Measurements from ENCODE around the gene RAB40B. TPM values are rescaled to one million over a fixed set of nuclear protein-coding genes. Genes with fewer than 3 reads are reported as not detected.

The RAB40B gene
- total and polyA plus RNA-seq, 4 donors, result 4.9 to 12.2 (median 9.1) TPM

GRCh38 chr17:82614095-82614631 lies 84.3 kb downstream of the RAB40B start:
- no peaks in the 10 kb centered on the region for H3K9me3 ChIP-seq (ENCODE audit: control insufficient read depth in 4 of 4, insufficient read depth in 3 of 4, low read length in 3 of 4)
- no peaks in the 10 kb centered on the region for H3K27me3 ChIP-seq (ENCODE audit: control insufficient read depth in 3 of 3, insufficient read depth in 3 of 3, low read length in 2 of 3)
- peak overlapping the region in 1 of 2 donors; percentile 43 for H3K27ac ChIP-seq (ENCODE audit: low read depth in 1 of 2, low read length in 1 of 2)
- ATAC-seq (ENCODE audit: insufficient read depth, low FRiP score) (no peak), DNase-seq (no peak)
- H3K4me3 ChIP-seq, result no peak overlapping the region
- WGBS, 2 donors, result 83 to 93% methylated on average over 10 to 12 of the region's 22 CpGs
- TF ChIP-seq CTCF (IDR thresholded peaks at IDR 0.05; ENCODE audit: control extremely low read depth, extremely low read depth), result no peak
- peaks cover 11 to 42% (median 30%) of the 10 kb centered on the region in 4 donors for H3K36me3 ChIP-seq (ENCODE audit: control insufficient read depth in 4 of 4, insufficient read depth in 4 of 4, low read length in 4 of 4)
- no peak overlapping the region for H3K9ac ChIP-seq (ENCODE audit: insufficient read depth in 1 of 2, low read length in 2 of 2)
- peaks cover 0 to 5% (median 3%) of the 10 kb centered on the region in 5 donors for H3K4me1 ChIP-seq (ENCODE audit: control insufficient read depth in 5 of 5, insufficient read depth in 5 of 5, low read length in 5 of 5)

- Histone ChIP-seq H3K27ac (ENCODE audit: low read depth in 1 of 2, low read length in 1 of 2) (peak overlapping the region; percentile 6 to 43), H3K9me3 (ENCODE audit: control insufficient read depth in 4 of 4, insufficient read depth in 3 of 4, low read length in 3 of 4) (no peaks in the 10 kb centered on the region), H3K9ac (ENCODE audit: insufficient read depth in 1 of 2, low read length in 2 of 2) (no peak overlapping the region), H3K4me1 (ENCODE audit: control insufficient read depth in 5 of 5, insufficient read depth in 5 of 5, low read length in 5 of 5) (peaks cover 0 to 5% (median 3%) of the 10 kb centered on the region in 5 donors), H3K36me3 (ENCODE audit: control insufficient read depth in 4 of 4, insufficient read depth in 4 of 4, low read length in 4 of 4) (peaks cover 11 to 38% (median 28%) of the 10 kb centered on the region in 4 donors), H3K4me3 (no peak overlapping the region), H3K27me3 (ENCODE audit: control insufficient read depth in 3 of 3, insufficient read depth in 3 of 3, low read length in 2 of 3) (no peaks in the 10 kb centered on the region)
- no peak for TF ChIP-seq CTCF (IDR thresholded peaks at IDR 0.05; ENCODE audit: control extremely low read depth, extremely low read depth)
- WGBS, 2 donors, result 86 to 90% methylated on average over 37 of the region's 37 CpGs
- DNase-seq, result no peak
- ATAC-seq (ENCODE audit: insufficient read depth, low FRiP score), result no peak
Observed at GRCh38 chr17:82613283-82614094, 85.0 kb downstream of the RAB40B start.

DNA sequence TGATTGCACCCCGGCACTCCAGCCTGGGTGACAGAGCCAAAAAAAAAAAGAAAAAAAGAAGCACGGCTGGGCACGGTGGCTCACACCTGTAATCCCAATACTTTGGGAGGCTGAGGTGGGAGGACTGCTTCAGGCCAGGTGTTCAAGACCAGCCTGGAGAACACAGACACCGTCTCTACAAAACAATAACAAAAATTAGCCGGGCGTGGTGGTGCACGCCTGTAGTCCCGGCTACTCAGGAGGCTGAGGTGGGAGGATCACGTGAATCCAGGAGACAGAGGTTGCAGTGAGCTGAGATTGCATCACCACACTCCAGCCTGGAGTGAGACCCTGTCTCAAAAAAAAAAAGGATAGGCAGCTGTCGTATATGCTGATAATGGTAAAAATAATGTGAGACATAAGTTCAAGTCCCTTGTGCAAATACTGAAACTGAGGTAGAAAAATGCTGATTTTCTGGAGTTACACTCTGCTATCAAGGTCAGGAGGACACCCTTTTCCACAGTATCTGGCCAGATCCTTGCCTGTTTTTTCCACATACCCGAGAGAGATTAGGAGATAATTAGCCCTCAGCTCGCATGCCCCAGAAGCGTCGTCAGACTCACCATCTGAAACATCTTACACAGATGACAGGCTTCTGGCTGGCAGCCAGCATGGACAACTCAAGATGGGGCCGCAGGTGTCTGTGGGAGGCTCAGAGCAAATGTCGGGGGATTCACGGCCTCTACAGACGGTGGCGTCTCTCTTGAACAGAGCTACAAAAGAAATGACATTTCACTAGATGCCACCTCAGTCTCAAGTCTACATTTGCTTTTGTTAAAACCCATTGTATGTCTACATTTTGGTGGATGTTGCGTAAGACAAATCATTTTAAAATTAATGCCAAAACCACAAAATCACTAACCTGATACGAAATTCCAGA lies 87.1 kb downstream of the RAB40B start:
- 72 to 78% methylated on average over 21 of the region's 21 CpGs for WGBS, 2 donors
- H3K4me3 ChIP-seq, result no peak overlapping the region
- H3K27ac ChIP-seq (ENCODE audit: low read depth in 1 of 2, low read length in 1 of 2), result no peak overlapping the region
- H3K36me3 ChIP-seq (ENCODE audit: control insufficient read depth in 4 of 4, insufficient read depth in 4 of 4, low read length in 4 of 4), result peaks cover 11 to 25% (median 21%) of the 10 kb centered on the region in 4 donors
- DNase-seq, result peak in 1 of 3 donors; percentile 26
- no peaks in the 10 kb centered on the region for H3K27me3 ChIP-seq (ENCODE audit: control insufficient read depth in 3 of 3, insufficient read depth in 3 of 3, low read length in 2 of 3)
- no peak for ATAC-seq (ENCODE audit: insufficient read depth, low FRiP score)
- TF ChIP-seq CTCF (IDR thresholded peaks at IDR 0.05; ENCODE audit: control extremely low read depth, extremely low read depth), result no peak
- H3K9me3 ChIP-seq (ENCODE audit: control insufficient read depth in 4 of 4, insufficient read depth in 3 of 4, low read length in 3 of 4), result no peaks in the 10 kb centered on the region
- H3K4me1 ChIP-seq (ENCODE audit: control insufficient read depth in 5 of 5, insufficient read depth in 5 of 5, low read length in 5 of 5), result peaks cover 0 to 5% (median 3%) of the 10 kb centered on the region in 5 donors
- H3K9ac ChIP-seq (ENCODE audit: insufficient read depth in 1 of 2, low read length in 2 of 2), result no peak overlapping the region
